Head of caudate nucleus (tissue), 42 donors: ENCODE data around the gene LEUTX.

ENCODE experiments used
- DNase-seq, 42 donors: peaks; one replicate each; pipeline versions ENCODE4 v3.0.0 to v3.0.0-alpha.2; 2020 to 2021; ENCODE audit warnings: mixed read lengths in 7 of 42
- intact Hi-C: fragments of 100-400 bp; cut with DNase I; formaldehyde crosslinking; loops from one replicate; pipeline ENCODE4 v1.15.0; 2022

LEUTX gene

GRCh38 chr19:39833160-39833463 is 54.5 kb downstream of the LEUTX start:
- no peak for DNase-seq
- intact Hi-C loops, result no loop called here

- intact Hi-C loops, result no loop called here
- peak; percentile 95 to 99 (median 98) for DNase-seq
Measured at GRCh38 chr19:39833464-39834286, 55.0 kb downstream of the LEUTX start, which contains the start of gene DYRK1B. Gene DYRK1B (minus strand): TSS chr19:39834162. CDS start chr19:39831867, 2,295 bp downstream.

- DNase-seq, result peak in 2 of 42 donors; percentile 30 to 41
- intact Hi-C loops, result no loop called here
Measured at GRCh38 chr19:39834287-39834841, 55.7 kb downstream of the LEUTX start.
